GM18907 (cell line): ENCODE results near the gene CFAP100.

Experiments used
- ATAC-seq: cut with Tn5 transposase; IDR thresholded peaks from one replicate; pipeline ENCODE4 v1.9.1; 2021; ENCODE audit warnings: mild to moderate bottlenecking, moderate library complexity; ENCODE audit not compliant: unreplicated experiment

Gene CFAP100

GRCh38 chr3:126475413-126476114, 80.9 kb downstream of the CFAP100 start, which contains the start of gene ZXDC:
Gene ZXDC (minus strand): TSS chr3:126475891. CDS start chr3:126475865, 26 bp downstream.
- peak; percentile 83 for ATAC-seq

- peak; percentile 38 for ATAC-seq
These were observed 81.7 kb downstream of the CFAP100 start for GRCh38 chr3:126476166-126477060.

- ATAC-seq: no peak
These were observed 82.3 kb downstream of the CFAP100 start for GRCh38 chr3:126477061-126477380.

- no peak for ATAC-seq
These were observed 84.0 kb downstream of the CFAP100 start for GRCh38 chr3:126478581-126479310.

GRCh38 chr3:126479642-126480041, 84.9 kb downstream of the CFAP100 start:
- no peak for ATAC-seq

- no peak for ATAC-seq
These were observed 85.5 kb downstream of the CFAP100 start for GRCh38 chr3:126480206-126480605.

GRCh38 chr3:126480861-126481260, 86.2 kb downstream of the CFAP100 start:
- ATAC-seq: no peak

GRCh38 chr3:126481808-126482502, 87.2 kb downstream of the CFAP100 start:
- ATAC-seq: no peak

- ATAC-seq: no peak
These were observed 88.0 kb downstream of the CFAP100 start for GRCh38 chr3:126482503-126483255.

- no peak for ATAC-seq
These were observed 88.6 kb downstream of the CFAP100 start for GRCh38 chr3:126483321-126483761.

GRCh38 chr3:126484148-126484547, 89.4 kb downstream of the CFAP100 start:
- no peak for ATAC-seq

GRCh38 chr3:126484662-126485061, 90.0 kb downstream of the CFAP100 start:
- no peak for ATAC-seq

- ATAC-seq: no peak
These were observed 90.6 kb downstream of the CFAP100 start for GRCh38 chr3:126485176-126485897.

- no peak for ATAC-seq
These were observed 91.2 kb downstream of the CFAP100 start for GRCh38 chr3:126485956-126486355.
